Stimulated activated CD4-positive, alpha-beta T cell treated with anti-CD3 and anti-CD28 coated beads, Interleukin-1b, Interleukin-23, amount 100 ng/mL, for 1 hour (primary cell): ENCODE measurements around the gene AGAP1.

Experiments used
- DNase-seq, 2 donors: peaks; one replicate each; pipeline ENCODE4 v3.0.0-alpha.2; 2020; ENCODE audit warnings: low read depth in 2 of 2

Gene AGAP1

DNA sequence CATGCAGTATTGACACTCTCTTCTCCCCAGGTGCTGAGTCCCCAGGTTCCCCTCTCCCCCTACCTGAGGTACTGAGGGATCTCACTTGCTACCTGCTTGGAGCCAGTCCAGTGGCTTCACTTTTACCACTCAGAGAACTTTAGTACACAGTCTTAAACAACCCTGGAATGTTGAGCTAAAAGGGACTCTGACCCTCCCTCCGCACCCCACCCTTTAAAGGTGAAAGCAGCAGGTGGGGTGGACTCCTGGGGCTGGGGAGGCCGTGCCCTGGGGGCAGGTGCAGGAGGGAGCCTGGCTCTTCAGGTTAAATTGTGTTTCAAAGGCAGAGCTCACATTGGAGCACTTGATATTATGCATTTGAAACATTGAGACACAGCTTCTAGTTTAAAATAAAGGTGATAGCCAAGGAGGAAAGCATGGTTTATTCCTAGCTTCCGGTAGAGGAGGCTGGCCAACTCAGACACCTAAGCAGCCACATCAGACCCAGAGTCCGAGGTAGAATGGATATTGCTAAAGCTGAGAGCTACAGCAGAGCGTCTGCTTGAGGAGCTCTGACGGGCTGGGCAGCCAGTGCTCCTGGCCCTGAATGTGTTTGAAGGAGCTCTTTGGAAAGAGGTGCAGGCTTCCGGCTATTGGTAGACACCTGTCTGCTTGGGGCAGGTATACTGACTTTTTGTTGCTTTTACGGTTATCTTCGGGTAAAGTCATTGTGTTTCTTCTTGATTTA is 196.4 kb downstream of the AGAP1 start:
- DNase-seq = no peak

DNA sequence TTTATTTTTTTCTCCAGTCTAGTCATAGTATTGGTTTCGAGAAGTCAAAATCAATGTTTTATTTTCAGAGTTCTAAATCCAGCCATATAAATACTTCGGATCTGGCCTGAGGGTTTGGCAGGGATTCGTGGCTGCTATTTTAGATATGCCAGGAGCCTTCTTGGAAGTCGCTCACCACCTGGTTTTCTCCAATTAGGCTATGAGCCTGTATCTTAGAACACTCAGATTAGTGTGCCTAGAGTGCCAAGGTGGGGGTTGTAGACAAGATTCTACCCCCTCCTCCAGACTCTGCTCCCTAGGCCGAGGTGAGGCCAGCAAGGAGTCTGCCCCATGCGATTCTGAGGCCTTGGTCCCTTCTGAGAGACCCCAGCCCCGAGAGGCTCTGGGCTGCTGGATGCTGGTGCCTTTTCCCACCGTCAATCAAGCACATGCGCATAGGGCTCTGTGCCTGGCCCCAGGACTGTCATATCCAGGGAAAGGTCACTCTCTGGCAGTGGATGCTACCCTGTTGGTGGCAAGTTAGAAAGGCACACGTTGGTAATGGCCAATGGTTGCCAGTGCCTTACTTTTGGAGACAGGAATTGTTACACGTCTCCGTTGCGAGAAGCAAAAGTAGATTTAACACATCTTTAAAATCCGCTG is 197.1 kb downstream of the AGAP1 start:
- no peak for DNase-seq

DNA sequence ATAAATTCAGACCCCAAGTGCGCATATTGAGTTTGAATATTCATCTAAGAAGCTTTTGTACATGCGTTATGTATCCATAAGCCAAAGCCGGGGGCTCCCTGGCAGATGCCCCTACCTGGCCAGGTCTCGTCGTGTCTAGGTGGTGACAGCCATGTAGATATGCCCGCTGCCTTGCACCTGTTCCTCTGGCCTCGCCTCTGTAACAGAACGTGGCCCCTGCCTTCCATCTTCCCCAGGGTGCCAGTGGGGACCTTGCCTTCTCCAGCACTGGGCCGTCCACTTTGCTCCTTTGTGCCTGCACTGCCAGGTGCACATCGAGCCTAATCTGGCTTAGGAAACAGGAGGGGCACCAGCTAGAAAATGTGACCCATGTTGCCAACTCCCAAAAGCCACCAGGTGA is 198.2 kb downstream of the AGAP1 start:
- DNase-seq = no peak

DNA sequence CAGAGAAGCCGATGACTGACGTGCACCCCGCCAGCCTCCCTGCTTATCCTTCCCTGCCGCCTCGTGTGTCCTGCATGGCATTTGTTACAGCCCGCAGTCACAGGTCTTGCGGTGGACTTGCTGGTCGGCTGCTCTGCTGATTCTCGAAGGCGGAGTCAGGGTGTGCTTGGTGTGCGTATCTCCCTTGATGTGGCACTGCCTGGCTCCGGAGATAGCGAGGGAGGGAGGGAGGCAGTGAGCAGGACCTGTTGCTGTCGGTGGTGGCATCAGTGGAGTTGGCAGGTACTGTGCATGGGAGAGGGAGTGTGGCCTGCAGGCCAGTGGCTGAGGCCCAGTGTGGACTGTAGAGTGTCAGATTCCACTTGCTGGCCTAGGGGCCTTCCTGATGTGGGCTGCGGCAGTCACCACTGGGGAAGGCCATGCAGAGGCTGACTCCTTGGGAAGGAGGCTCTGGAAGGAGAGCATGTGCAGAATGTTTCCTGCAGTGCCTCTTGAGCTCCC is 198.9 kb downstream of the AGAP1 start:
- no peak for DNase-seq

DNA sequence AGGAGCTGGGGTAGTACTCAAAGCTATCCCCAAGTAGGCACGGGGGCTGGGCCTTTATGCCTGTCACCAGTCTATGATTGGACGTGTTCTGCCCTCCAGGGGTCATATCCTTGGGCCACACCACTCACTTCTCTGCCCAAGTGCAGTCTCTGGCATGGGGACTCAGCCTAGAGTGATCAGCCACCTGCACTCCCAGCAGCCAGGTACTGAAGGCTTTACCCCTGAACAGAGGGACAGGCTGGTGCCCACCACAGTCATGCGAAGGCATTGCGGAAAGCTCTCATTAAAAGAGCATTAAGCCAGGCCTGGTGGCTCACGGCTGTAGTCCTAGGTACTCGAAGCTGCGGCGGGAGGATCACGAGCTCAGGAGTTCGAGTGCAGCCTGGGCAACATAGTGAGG is 199.4 kb downstream of the AGAP1 start:
- DNase-seq = no peak

DNA sequence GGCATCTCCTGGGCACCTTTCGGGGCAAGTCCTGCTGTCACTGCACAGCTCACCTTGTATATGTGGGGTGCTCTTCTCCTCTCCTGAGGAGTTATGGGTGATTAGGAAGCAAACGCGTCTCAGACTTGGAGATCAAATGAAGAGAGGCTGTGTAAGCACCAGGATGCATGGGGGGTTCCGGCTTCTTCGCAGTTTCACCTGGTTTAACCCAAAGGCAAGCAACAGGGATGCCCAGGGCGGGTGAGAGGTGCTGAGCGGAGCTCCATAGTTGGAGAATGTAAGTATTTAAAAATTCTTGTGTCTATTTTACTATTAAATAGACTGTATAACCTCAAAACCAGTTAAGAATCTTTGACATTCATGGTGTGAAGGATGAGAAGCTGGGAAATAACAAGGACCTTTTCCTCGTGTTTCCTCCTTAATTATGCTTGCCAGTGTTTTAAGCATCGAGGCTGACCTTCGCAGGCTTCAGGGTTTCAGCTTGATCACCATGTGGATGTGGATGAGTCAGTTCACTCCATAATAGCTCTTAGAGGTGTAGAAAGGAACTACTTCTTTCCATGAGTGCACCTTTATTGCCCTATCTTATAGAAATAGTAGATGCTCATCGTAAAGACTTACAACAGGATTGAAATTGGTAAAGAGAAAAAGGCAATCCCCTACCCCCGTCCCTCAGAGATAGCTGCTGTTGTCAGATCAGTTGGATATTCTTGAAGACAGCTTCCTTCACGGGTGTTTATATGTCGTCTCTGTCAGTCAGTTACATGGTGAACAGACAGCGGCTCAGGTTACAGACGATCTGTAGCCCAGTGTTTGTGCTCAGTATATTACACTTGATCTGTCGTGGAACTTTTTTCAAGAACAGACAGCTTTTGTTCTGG is 201.1 kb downstream of the AGAP1 start:
- DNase-seq = no peak

DNA sequence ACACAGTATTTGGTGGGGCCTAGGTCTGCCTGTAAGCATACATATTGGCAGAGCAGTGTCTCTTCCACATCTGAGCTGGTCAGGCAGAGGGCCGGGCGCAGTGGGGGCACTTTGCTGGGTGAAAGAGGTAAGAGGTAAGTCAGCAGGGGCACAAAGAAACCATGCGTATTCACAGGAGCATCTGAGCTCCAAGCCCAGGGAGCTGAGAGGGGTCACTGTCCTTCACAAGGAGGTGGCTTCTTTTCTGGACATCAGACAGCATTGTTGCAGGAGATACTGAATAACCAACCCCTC is 201.7 kb downstream of the AGAP1 start:
- no peak for DNase-seq

DNA sequence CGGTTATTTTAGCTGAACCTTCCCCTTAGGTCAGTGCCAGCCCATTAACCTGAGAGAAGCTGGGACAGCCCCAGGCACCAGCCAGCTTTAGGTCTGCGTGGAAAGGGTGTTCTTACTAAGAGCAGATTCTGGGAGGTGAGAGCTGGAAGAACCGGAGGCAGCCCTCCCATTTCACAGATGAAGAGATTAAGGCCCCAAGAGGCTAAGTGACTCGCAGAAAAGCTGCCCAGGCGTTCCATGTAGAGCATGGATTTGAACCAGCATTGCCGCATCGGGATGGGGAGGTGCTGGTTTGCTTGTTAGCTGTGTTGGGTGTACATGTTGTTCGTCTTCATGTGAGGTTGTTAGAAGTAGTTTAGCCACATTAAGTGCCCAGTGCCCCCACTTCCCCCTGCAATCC is 203.2 kb downstream of the AGAP1 start:
- DNase-seq = no peak

DNA sequence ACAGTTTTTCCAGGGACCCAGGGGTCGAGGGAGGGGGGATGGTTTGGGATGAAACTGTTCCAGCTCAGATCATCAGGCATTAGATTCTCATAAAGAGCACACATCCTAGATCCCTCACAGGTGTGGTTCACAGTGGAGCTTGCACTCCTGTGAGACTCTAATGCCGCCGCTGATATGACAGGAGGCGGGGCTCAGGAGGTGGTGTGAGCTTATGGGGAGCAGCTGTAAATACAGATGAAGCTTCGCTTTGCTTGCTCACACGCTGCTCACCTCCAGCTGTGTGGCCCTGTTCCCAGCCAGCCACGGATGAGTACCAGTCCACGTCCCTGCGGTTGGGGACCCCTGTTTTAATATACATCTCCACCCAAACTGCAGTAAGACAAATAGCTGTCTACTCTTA is 204.2 kb downstream of the AGAP1 start:
- no peak for DNase-seq

DNA sequence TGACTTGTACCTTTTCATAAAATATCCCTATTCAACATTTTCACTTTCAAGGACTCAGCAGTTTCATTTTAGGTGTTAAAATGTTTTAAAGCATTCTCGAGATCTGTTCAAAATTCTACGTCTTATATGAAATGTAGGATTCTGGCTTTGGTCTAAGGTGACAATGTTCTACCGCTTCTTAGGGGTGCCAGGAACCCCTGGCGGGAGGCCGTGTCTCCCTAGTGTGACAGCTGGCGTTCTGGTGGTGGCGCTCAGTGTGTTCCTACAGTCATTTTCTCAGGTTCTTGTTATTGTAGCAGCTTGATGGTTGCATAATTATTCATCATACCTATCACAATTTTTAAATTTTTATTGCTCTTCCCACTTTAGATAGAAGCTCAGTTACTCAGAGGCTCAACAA is 204.6 kb downstream of the AGAP1 start:
- no peak for DNase-seq

DNA sequence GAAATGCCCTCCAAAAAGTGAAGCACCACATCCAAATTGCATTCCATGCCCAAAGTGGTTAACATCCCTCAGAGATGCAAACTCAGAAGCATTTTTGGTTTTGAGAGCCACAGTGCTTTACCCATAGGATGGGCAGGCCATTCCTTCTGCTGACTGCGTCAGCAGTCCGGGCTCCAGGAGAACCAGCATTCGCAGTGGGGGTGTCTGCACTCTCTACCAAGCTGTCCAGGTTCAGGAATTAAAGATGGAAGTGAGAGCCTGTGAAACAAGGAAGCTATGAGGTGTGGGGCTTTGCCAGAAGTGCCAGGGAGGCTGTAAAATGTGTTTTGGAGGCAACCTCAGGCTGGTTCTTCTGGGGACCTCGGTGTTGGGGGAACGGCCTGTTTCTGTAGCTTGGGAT is 205.7 kb downstream of the AGAP1 start:
- no peak for DNase-seq

DNA sequence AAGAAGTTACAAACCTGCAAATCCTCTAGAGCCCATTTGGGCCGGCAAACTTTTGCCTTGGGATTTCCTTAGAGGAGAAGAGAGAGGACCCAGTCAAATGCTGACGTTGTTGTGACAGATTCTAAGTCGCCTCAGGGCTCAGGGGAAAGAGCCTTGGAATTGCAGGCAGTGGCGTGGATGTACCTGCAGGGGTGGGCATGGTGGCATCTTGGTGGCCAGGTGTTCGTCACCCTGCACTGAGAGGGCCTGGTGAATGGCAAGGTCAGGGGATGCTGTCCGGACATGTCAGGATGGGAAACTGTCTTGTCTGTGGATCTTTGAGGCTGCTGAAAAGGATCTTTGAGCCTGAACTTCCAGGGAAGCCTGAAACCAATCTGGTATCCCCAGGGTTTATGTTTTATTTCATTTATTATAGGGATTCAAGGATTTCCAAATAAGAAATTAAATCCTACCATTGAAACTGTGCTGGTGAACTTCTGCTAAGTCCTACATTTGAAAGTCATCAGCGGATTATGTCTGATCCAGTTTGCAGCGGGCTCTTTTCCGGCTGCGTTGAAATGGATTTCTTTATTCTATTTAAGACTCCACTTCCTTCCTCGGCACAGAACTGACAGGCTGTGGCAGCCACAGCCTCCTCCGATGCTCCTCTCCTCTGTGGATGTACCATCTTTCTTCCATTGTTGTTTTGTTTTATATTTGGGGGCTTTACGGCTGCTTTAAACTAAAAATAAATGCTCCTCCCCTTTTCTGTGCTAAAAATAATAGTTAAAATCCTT is 207.6 kb downstream of the AGAP1 start:
- DNase-seq = no peak

DNA sequence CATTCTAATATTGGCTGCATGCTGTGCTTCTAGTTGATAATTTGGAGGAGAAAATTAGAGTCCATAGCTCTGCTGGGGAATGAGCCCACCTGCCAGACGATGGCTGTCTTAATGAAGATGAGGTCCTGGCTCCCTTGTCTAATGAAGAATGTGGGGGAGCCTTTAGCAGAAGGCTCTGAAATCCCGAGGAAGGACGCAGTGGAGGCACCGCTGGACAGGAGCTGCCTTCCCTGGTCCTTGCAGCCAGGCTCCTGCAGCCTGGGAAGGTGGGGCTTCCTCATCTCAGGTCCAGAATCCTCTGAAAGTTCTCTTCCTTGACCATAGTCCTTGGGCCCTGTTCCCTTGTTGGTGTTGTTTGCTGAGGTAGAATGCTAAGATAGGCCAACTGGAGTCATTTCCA is 208.3 kb downstream of the AGAP1 start:
- DNase-seq = no peak

DNA sequence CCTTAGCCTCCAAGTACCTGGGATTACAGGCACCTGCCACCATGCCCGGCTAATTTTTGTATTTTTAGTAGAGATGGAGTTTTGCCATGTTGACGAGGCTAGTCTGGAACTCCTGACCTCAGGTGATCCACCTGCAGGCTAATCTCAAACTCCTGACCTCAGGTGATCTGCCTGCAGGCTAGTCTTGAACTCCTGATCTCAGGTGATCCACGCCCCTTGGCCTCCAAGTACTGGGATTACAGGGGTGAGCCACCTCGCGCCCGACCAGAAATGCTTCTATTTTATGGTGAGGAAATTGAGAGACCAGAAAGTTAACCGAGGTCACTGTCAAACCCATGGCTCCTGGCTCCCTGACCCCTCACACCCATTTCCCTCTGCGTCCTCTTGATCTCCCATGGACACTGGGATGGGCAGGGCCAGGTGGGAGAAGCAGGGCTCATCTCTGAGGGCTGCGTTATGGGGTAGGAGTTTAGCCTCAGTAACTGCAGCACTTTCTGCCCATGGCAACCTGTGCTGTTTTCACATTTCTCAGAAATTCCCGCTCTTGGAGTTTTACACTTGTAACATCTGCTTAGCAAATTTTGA is 210.0 kb downstream of the AGAP1 start:
- no peak for DNase-seq

DNA sequence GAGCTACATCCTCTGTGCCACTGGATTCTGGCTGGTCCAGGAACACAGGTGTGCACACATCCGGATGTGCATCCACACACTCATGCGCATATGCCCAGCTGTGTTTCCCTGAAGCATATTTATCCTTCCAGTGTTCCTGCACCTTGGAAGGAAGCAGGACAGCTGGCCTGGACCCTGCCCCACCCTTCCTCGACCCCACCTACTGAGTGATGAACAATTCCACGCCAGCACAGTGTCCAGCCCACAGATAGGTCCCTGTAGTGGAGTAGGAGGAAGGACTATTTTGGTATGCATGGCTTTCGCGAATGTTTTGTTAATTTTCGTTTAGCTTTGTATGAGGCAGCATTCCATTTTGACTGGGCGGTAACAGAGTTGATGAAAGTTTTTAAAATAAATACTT is 211.5 kb downstream of the AGAP1 start:
- DNase-seq = no peak

DNA sequence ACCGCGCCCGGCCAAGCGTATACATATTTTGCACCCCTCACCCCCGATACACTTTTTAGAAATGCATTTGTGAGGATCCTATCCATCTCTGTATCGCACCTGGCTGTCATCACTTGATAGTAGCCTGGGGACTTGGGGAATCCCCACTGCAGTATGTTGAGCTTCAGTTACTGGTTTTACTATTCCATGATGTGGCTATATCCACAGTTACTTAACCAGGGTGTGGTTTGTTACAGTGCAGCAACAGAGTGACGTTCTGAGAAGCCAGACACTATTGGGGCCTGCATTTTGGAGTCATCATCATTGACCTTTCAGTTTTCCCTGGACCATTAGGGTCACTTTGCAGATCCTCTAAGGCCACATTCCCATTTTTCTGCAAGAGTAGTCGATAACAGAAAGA is 212.7 kb downstream of the AGAP1 start:
- DNase-seq = no peak

DNA sequence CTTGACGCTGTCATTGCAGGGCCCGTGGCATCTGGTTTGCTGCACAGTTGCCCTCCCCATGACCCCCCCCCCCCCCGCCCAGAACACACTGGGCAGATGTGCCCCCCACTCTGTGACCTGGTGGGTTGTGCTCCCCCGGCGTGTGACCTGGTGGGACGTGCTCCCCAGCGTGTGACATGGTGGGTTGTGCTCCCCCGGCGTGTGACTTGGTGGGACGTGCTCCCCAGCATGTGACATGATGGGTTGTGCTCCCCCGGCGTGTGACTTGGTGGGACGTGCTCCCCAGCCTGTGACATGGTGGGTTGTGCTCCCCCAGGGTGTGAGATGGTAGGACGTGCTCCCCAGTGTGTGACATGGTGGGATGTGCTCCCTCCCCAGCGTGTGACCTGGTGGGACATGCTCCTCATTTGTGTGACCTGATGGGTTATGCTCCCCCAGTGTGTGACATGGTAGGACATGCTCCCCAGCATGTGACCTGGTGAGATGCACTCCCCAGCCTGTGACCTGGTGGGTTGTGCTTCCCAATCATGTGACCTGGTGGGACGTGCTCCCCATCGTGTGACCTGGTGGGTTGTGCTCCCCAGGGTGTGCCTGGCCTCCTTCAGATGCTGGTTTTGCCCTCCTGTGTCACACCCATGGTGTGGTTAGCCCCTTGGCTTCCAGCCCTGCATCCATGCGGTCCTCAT is 213.7 kb downstream of the AGAP1 start:
- no peak for DNase-seq

DNA sequence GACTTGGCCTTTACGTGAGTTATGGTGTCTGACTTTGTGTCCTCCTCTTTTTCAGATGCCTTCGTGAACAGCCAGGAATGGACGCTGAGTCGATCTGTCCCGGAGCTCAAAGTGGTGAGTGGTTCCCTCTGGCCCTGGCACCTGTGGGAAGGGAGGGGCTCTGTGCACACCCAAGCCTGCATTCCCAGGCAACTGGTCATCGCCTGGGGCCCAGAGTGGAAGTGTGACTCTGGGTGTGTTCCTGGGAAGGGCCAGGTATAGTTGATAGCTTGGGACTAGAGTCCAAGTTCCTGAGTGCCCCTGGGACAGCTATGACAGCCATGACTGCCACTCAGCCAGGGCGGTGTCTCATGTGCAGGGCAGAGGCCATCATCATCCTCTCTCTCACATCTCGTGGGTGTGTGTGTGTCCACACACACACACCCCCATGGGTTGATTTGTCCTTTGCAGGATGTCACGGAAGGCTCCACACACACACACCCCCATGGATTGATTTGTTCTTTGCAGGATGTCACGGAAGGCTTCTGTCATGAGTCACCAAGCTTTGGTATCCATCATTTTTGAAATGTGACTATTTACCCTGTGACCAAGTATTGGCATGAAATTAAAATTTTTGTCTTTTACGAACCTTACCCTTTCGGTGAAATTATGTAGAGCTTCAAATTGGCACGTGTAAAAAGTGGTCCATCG is 215.4 kb downstream of the AGAP1 start:
- no peak for DNase-seq

DNA sequence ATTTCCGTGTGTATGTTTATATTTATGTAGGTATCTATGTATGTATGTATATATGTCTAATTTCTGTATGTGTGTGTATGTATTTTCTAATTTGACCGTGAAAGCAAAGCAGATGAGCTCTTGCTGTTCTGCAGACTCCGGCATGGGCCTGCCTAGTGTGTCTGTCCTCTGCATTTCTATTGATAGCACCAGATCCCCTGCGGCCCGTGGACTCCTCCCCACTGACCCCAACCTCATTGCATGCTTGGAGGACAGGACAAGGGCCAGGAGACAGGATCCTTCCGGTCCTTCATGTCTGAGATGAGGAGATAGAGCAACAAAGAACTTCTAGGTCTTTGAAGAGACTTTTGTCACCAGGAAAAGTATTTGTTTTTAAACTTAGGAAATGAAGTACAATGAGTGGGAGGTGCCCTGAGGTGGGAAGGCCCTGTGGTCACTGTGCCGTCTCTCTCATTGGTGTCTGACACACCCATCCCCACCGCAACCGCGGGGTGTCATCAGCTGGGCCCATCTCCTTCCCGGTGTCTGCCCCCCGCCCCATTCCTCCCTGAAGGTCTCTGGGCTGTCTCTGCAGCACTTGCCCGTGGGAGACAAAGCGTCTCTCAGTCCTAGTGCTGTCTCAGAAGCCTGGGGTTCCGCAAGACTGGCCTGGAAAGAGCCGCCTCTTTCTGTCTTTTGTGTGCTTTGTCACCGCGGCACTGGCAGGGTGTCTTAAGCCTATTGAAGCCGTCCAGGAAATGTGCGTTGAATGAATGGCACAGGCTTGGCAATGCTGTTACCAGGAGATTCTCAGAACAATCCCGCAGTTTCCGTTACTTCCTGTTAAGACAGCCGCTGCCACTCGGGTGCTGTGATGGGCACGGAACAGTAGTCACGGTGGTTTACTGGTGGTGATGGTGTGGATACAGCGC is 216.4 kb downstream of the AGAP1 start:
- no peak for DNase-seq
